PC-9 (cell line): ENCODE results near the gene MAP2K1. TPM values are rescaled to one million over a fixed set of nuclear protein-coding genes. Genes with fewer than 3 reads are reported as not detected.

ENCODE experiments used
- BruUV-seq: library from RNA; stranded (reverse); fragments of 400-500 nt; replicated peaks from 2 replicates; lab custom pipeline; 2021; lab: Mats Ljungman, UMichigan
- CTCF ChIA-PET: fragments of 300-600 bp; sonication (Branson Sonifier 250); formaldehyde crosslinking; loops from one replicate; lab custom pipeline; 2022; ENCODE audit warnings: antibody characterized with exemption; lab: Charles Lee
- POLR2A ChIA-PET: fragments of 300-600 bp; sonication (Branson Sonifier 250); formaldehyde crosslinking; loops from one replicate; lab custom pipeline; 2022; ENCODE audit warnings: antibody characterized with exemption; ENCODE audit not compliant: unreplicated experiment; lab: Charles Lee
- DNase-seq, 2 experiments: peaks; one replicate each; pipeline versions ENCODE4 v3.0.0 to v3.0.0-alpha.2; 2015 to 2022; ENCODE audit warnings: mixed read lengths in 1 of 2
- H2AFZ ChIP-seq: fragments of 200-600 bp; sonication (generic); 2 replicates; pipeline ENCODE4 v1.8.1; 2017; ENCODE audit warnings: antibody characterized with exemption
- H3F3A ChIP-seq: fragments of 200-600 bp; sonication (generic); 2 replicates; pipeline ENCODE4 v1.8.1; 2017; ENCODE audit warnings: antibody characterized with exemption, mild to moderate bottlenecking, low read depth; ENCODE audit not compliant: insufficient read depth
- H3K27ac ChIP-seq: fragments of 200-600 bp; sonication (generic); 2 replicates; pipeline ENCODE4 v1.6.1; 2016; ENCODE audit warnings: mixed run types
- H3K27me3 ChIP-seq: fragments of 200-600 bp; sonication (generic); 2 replicates; pipeline ENCODE4 v1.6.1; 2016; ENCODE audit warnings: low read depth, mixed run types; ENCODE audit not compliant: insufficient read depth
- H3K36me3 ChIP-seq: fragments of 200-600 bp; sonication (generic); 2 replicates; pipeline ENCODE4 v1.6.1; 2016; ENCODE audit warnings: low read depth, mixed run types
- H3K4me1 ChIP-seq: fragments of 200-600 bp; sonication (generic); replicated peaks from 2 replicates; pipeline ENCODE4 v1.6.1; 2016; ENCODE audit warnings: mixed run types; ENCODE audit not compliant: insufficient read depth
- H3K4me2 ChIP-seq: fragments of 200-600 bp; sonication (generic); 2 replicates; pipeline ENCODE4 v1.6.1; 2017; ENCODE audit warnings: mixed run types
- H3K4me3 ChIP-seq: fragments of 200-600 bp; sonication (generic); 2 replicates; pipeline ENCODE4 v1.6.1; 2016; ENCODE audit warnings: mixed run types
- H3K79me2 ChIP-seq: fragments of 200-600 bp; sonication (generic); 2 replicates; pipeline ENCODE4 v1.6.1; 2017; ENCODE audit warnings: low read depth, mixed run types
- H3K9me2 ChIP-seq: fragments of 200-600 bp; sonication (generic); 2 replicates; pipeline ENCODE4 v1.8.1; 2017; ENCODE audit warnings: mild to moderate bottlenecking; ENCODE audit not compliant: insufficient read depth
- H3K9me3 ChIP-seq: fragments of 200-600 bp; sonication (generic); 2 replicates; pipeline ENCODE4 v1.8.1; 2016; ENCODE audit warnings: low read depth; ENCODE audit not compliant: insufficient read depth
- H4K20me1 ChIP-seq: fragments of 200-600 bp; sonication (generic); 2 replicates; pipeline ENCODE4 v1.8.1; 2017; ENCODE audit not compliant: insufficient read depth
- EZH2 ChIP-seq: fragments of 200-600 bp; sonication (generic); IDR thresholded peaks from 2 replicates; pipeline ENCODE4 v1.8.0; 2017; ENCODE audit warnings: antibody characterized with exemption, low read depth
- intact Hi-C: fragments of 100-400 bp; cut with micrococcal nuclease; formaldehyde crosslinking; loops from one replicate; pipeline ENCODE4 v1.10.0; 2022; ENCODE audit not compliant: unreplicated experiment
- total RNA-seq: library from RNA; stranded (reverse); gene quantifications from 2 replicates; pipeline ENCODE4 v1.2.3, GENCODE V29; 2021
- TF ChIP-seq, protein P1 (sequence below): fragments of 200-600 bp; sonication (generic); conservative IDR thresholded peaks from 2 replicates; pipeline ENCODE4 v1.6.1; 2017; ENCODE audit warnings: mixed run types, antibody characterized with exemption, mild to moderate bottlenecking, moderate library complexity

The MAP2K1 gene
- total RNA-seq, 1 experiment from 2014 or later: 78.6 TPM

DNA sequence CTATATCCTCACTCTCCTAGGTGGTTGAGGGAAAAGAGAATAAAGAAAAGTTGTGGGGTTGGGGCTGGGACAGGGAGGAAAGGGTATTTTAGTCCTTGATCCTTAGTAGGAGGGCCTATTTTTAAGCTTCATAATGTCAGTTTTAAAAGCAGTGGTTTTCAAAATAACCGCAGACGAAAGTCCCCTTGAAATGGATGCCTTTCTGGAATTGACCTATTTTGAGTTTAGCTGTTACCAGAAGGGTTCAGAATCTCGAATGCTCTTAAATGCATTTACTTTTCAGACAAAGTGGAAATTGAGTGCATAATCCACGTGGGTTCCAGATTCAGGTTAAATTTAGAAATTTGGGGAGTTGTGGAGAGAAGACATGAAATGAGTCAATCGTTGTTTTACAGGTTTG lies 16.6 kb downstream of the MAP2K1 start:
- TF ChIP-seq EZH2: no peak
- TF ChIP-seq, protein P1, sequence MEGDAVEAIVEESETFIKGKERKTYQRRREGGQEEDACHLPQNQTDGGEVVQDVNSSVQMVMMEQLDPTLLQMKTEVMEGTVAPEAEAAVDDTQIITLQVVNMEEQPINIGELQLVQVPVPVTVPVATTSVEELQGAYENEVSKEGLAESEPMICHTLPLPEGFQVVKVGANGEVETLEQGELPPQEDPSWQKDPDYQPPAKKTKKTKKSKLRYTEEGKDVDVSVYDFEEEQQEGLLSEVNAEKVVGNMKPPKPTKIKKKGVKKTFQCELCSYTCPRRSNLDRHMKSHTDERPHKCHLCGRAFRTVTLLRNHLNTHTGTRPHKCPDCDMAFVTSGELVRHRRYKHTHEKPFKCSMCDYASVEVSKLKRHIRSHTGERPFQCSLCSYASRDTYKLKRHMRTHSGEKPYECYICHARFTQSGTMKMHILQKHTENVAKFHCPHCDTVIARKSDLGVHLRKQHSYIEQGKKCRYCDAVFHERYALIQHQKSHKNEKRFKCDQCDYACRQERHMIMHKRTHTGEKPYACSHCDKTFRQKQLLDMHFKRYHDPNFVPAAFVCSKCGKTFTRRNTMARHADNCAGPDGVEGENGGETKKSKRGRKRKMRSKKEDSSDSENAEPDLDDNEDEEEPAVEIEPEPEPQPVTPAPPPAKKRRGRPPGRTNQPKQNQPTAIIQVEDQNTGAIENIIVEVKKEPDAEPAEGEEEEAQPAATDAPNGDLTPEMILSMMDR: no peak
- Histone ChIP-seq H3K4me3 (no peak overlapping the region), H2AFZ (no peak overlapping the region), H3K27me3 (no peaks in the 10 kb centered on the region), H3K79me2 (peaks cover 87% of the 10 kb centered on the region), H3K9me3 (no peaks in the 10 kb centered on the region), H3K9me2 (no peaks in the 10 kb centered on the region), H3K36me3 (no peaks in the 10 kb centered on the region), H3F3A (no peaks in the 10 kb centered on the region), H3K4me1 (no peaks in the 10 kb centered on the region), H3K27ac (no peak overlapping the region), H4K20me1 (peaks cover 8% of the 10 kb centered on the region), H3K4me2 (no peak overlapping the region)
- ChIA-PET CTCF (no interaction called here), POLR2A (no interaction called here)
- BruUV-seq: no TSS peak
- DNase-seq: no peak
- intact Hi-C loops: no loop called here

DNA sequence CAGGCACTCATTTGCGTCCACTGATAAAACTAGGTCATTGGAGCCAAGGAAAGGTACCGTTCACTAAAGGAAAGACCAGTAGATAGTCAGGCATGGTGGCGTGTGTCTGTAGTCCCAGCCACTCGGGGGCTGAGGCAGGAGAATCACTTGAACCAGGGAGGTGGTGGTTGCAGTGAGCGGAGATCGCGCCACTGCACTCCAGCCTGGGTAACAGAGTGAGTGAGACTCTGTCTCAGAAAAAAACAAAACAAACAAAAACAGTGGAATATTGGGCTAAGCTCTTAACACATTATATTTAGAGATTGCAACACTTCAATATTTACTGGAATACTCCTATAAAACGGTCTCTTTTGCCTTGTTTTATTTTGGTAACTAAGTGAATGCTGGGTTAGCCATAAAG lies 17.4 kb downstream of the MAP2K1 start:
- POLR2A ChIA-PET: no interaction called here
- no peak overlapping the region for H3K4me2 ChIP-seq
- no peak for TF ChIP-seq EZH2
- TF ChIP-seq, protein P1: no peak
- intact Hi-C loops: no loop called here
- no peaks in the 10 kb centered on the region for H3K9me3 ChIP-seq
- no peak overlapping the region for H3K4me3 ChIP-seq
- peaks cover 87% of the 10 kb centered on the region for H3K79me2 ChIP-seq
- H3F3A ChIP-seq: no peaks in the 10 kb centered on the region
- CTCF ChIA-PET: no interaction called here
- no TSS peak for BruUV-seq
- peaks cover 8% of the 10 kb centered on the region for H4K20me1 ChIP-seq
- H3K27ac ChIP-seq: no peak overlapping the region
- DNase-seq: no peak
- H3K27me3 ChIP-seq: no peaks in the 10 kb centered on the region
- no peaks in the 10 kb centered on the region for H3K9me2 ChIP-seq
- H3K36me3 ChIP-seq: no peaks in the 10 kb centered on the region
- no peak overlapping the region for H2AFZ ChIP-seq
- no peaks in the 10 kb centered on the region for H3K4me1 ChIP-seq

DNA sequence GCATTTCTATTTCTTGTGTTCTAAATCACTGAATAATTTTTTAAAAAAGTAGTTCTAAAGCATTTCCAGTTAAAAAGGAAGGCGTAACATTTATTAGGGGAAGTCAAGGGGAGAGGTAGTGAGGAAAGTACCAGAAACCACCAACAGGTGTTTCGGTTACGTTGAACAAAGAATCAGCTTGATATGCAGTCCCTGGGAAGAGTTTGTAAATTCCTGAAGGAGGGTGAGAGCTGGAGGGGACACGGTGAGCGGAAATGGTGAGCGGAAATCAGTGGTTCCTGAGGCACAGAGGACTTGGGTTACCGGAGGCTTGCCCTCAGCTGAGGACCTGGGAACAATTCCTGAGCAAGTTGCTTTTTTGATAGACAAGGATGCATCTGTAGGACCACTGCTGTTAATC lies 17.8 kb downstream of the MAP2K1 start:
- TF ChIP-seq, protein P1: no peak
- TF ChIP-seq EZH2: no peak
- CTCF ChIA-PET: no interaction called here
- no peaks in the 10 kb centered on the region for H3K36me3 ChIP-seq
- no TSS peak for BruUV-seq
- POLR2A ChIA-PET: no interaction called here
- H3K79me2 ChIP-seq: peaks cover 91% of the 10 kb centered on the region
- no peak overlapping the region for H3K4me2 ChIP-seq
- peaks cover 8% of the 10 kb centered on the region for H4K20me1 ChIP-seq
- H3K9me3 ChIP-seq: no peaks in the 10 kb centered on the region
- DNase-seq: no peak
- no peaks in the 10 kb centered on the region for H3K9me2 ChIP-seq
- H3F3A ChIP-seq: no peaks in the 10 kb centered on the region
- no peaks in the 10 kb centered on the region for H3K27me3 ChIP-seq
- H2AFZ ChIP-seq: no peak overlapping the region
- no peaks in the 10 kb centered on the region for H3K4me1 ChIP-seq
- H3K27ac ChIP-seq: no peak overlapping the region
- intact Hi-C loops: no loop called here
- H3K4me3 ChIP-seq: no peak overlapping the region
